Lung (tissue), 12 donors: ENCODE data around the gene SLC47A1. TPM values are rescaled to one million over a fixed set of nuclear protein-coding genes. Genes with fewer than 3 reads are reported as not detected.
A peak's percentile ranks its signal among the peaks of the same experiment; 100 is the strongest.

Experiments used
- ATAC-seq: fragments of 200-7000 bp; cut with Tn5 transposase; one replicate; pipeline ENCODE4 v1.9.1; 2020; ENCODE audit warnings: moderate number of reproducible peaks; ENCODE audit not compliant: insufficient read depth, low FRiP score
- DNase-seq, 3 donors: peaks; one replicate each; pipeline ENCODE4 v3.0.0-alpha.2; 2013 to 2017
- H3K27ac ChIP-seq, 2 donors: one replicate each; pipeline ENCODE4 v1.5.1; 2013; ENCODE audit warnings: mild to moderate bottlenecking in 2 of 2, moderate library complexity in 2 of 2, control low read depth in 1 of 2, inconsistent platforms in 1 of 2, low read depth in 1 of 2, low read length in 1 of 2
- H3K27me3 ChIP-seq, 3 donors: one replicate each; pipeline ENCODE4 v1.5.1; 2013; ENCODE audit warnings: low read length in 2 of 3; ENCODE audit not compliant: control insufficient read depth in 3 of 3, insufficient read depth in 3 of 3
- H3K36me3 ChIP-seq, 4 donors: one replicate each; pipeline ENCODE4 v1.5.1; 2013; ENCODE audit warnings: low read length in 4 of 4, mild to moderate bottlenecking in 1 of 4, moderate library complexity in 1 of 4; ENCODE audit not compliant: control insufficient read depth in 4 of 4, insufficient read depth in 4 of 4
- H3K4me1 ChIP-seq, 5 donors: one replicate each; pipeline ENCODE4 v1.5.1; 2013; ENCODE audit warnings: low read length in 5 of 5, mild to moderate bottlenecking in 2 of 5, moderate library complexity in 1 of 5; ENCODE audit not compliant: control insufficient read depth in 5 of 5, insufficient read depth in 5 of 5
- H3K4me3 ChIP-seq: one replicate; pipeline ENCODE4 v1.5.1; 2013; ENCODE audit warnings: mild to moderate bottlenecking, control low read depth, moderate library complexity
- H3K9ac ChIP-seq, 2 donors: one replicate each; pipeline ENCODE4 v1.5.1; 2013; ENCODE audit warnings: low read length in 2 of 2, control low read depth in 1 of 2; ENCODE audit not compliant: insufficient read depth in 1 of 2
- H3K9me3 ChIP-seq, 4 donors: one replicate each; pipeline ENCODE4 v1.5.1; 2013; ENCODE audit warnings: low read length in 3 of 4, mild to moderate bottlenecking in 1 of 4, moderate library complexity in 1 of 4; ENCODE audit not compliant: control insufficient read depth in 4 of 4, insufficient read depth in 3 of 4
- WGBS, 2 donors: extraction: QIAGEN DNeasy Blood & Tissue Kit; methylation state at CpG; one replicate each; pipeline ENCODE4 v1.1.7; 2013; 5-methylcytosine and 5-hydroxymethylcytosine counted together
- polyA plus RNA-seq, 2 donors: library from polyadenylated mRNA; stranded (reverse); fragments of 200-250 nt; gene quantifications; one replicate each; pipeline ENCODE4 v1.2.1, GENCODE V29; 2013
- total RNA-seq, 2 donors: library from RNA; depleted of rRNA in 1 of 2; stranded (reverse); fragments of >200 nt in 1 of 2; gene quantifications; one replicate each; pipeline ENCODE4 v1.2.1, GENCODE V29; 2014 to 2021
- TF ChIP-seq, protein P1 (sequence below): IDR thresholded peaks from 2 replicates; pipeline ENCODE4 v1.5.1; 2012; ENCODE audit warnings: mild to moderate bottlenecking; ENCODE audit errors: control extremely low read depth, extremely low read depth
- donor health status: control.
- donor health status: control.
- donor health status: Bipolar disorder and iron deficiency.
- donor health status: healthy.
- donor health status: DM: yes; HTN: yes; CAD: no.

Gene SLC47A1
- total and polyA plus RNA-seq, 4 donors, result 0.74 to 9.4 (median 2.3) TPM

GRCh38 chr17:19574956-19575355 is 41.3 kb downstream of the SLC47A1 start:
- H3K9me3 ChIP-seq, result no peaks in the 10 kb centered on the region
- TF ChIP-seq, protein P1, sequence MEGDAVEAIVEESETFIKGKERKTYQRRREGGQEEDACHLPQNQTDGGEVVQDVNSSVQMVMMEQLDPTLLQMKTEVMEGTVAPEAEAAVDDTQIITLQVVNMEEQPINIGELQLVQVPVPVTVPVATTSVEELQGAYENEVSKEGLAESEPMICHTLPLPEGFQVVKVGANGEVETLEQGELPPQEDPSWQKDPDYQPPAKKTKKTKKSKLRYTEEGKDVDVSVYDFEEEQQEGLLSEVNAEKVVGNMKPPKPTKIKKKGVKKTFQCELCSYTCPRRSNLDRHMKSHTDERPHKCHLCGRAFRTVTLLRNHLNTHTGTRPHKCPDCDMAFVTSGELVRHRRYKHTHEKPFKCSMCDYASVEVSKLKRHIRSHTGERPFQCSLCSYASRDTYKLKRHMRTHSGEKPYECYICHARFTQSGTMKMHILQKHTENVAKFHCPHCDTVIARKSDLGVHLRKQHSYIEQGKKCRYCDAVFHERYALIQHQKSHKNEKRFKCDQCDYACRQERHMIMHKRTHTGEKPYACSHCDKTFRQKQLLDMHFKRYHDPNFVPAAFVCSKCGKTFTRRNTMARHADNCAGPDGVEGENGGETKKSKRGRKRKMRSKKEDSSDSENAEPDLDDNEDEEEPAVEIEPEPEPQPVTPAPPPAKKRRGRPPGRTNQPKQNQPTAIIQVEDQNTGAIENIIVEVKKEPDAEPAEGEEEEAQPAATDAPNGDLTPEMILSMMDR, result no peak
- no peak overlapping the region for H3K4me3 ChIP-seq
- WGBS, 2 donors, result 63 to 80% methylated on average over 4 of the region's 4 CpGs
- no peaks in the 10 kb centered on the region for H3K36me3 ChIP-seq
- DNase-seq (no peak), ATAC-seq (no peak)
- no peak overlapping the region for H3K9ac ChIP-seq
- H3K27ac ChIP-seq, result no peak overlapping the region
- peaks cover 0 to 6% (median 0%) of the 10 kb centered on the region in 5 donors for H3K4me1 ChIP-seq
- peaks cover 0 to 9% (median 0%) of the 10 kb centered on the region in 3 donors for H3K27me3 ChIP-seq

DNA sequence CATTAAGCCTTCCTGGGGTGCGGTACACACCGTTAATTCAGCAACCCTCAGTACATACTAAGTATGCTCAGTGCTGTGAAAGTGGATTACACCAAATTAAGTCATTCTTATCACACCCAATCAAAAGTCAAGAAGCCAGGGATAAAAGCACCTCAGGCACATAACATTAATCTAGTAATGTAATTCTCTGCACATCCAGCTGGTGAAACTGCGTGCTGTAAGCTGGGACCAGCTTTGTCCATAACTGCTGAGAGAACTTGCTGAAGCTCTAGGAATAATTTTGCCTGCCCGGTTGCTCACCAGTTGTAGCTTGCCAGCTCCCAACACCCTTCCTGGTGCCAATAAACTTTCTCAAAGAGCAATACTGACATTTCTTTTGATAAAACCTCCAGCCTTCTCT is 44.9 kb downstream of the SLC47A1 start:
- H3K9me3 ChIP-seq, result no peaks in the 10 kb centered on the region
- ATAC-seq, result no peak
- TF ChIP-seq, protein P1, result no peak
- H3K27ac ChIP-seq, result no peak overlapping the region
- H3K27me3 ChIP-seq, result peaks cover 0 to 13% (median 3%) of the 10 kb centered on the region in 3 donors
- H3K9ac ChIP-seq, result no peak overlapping the region
- peaks cover 0 to 8% (median 0%) of the 10 kb centered on the region in 5 donors for H3K4me1 ChIP-seq
- no peak overlapping the region for H3K4me3 ChIP-seq
- DNase-seq, result peak in 2 of 3 donors; percentile 24 to 35
- 77 to 84% methylated on average over 4 of the region's 4 CpGs for WGBS, 2 donors
- H3K36me3 ChIP-seq, result no peaks in the 10 kb centered on the region

- no peaks in the 10 kb centered on the region for H3K9me3 ChIP-seq
- H3K27me3 ChIP-seq, result peaks cover 0 to 13% (median 3%) of the 10 kb centered on the region in 3 donors
- H3K27ac ChIP-seq, result no peak overlapping the region
- 26 to 39% methylated on average over 19 of the region's 19 CpGs for WGBS, 2 donors
- DNase-seq (peak; percentile 6 to 24 (median 9)), ATAC-seq (no peak)
- TF ChIP-seq, protein P1, result no peak
- H3K36me3 ChIP-seq, result no peaks in the 10 kb centered on the region
- peaks cover 0 to 8% (median 0%) of the 10 kb centered on the region in 5 donors for H3K4me1 ChIP-seq
- H3K9ac ChIP-seq, result no peak overlapping the region
- no peak overlapping the region for H3K4me3 ChIP-seq
These were observed 45.6 kb downstream of the SLC47A1 start for GRCh38 chr17:19579192-19579761.
